ENCODE data around the gene PIP4K2B. TPM values are rescaled to one million over a fixed set of nuclear protein-coding genes. Genes with fewer than 3 reads are reported as not detected.

The PIP4K2B gene
- total and polyA plus RNA-seq, 2 of the 8 experiments (the other 6 are each of a cell fraction or from before 2014, with no cell fraction given) = 21.5 to 57.8 TPM

- H3K36me3 ChIP-seq (ENCODE audit: control insufficient read depth in 2 of 4, insufficient read depth in 4 of 4, low read length in 3 of 4) = peaks cover 2 to 27% (median 17%) of the 10 kb centered on the region in 4 experiments; a peak in 5 of 8 replicates
- H2AFZ ChIP-seq (ENCODE audit: low read length) = no peak overlapping the region
- H2BK120ac ChIP-seq (replicated peaks; ENCODE audit: low read depth, low read length) = no peak overlapping the region
- H4K91ac ChIP-seq (replicated peaks; ENCODE audit: insufficient read length, low read length) = no peak overlapping the region
- H3K23me2 ChIP-seq (ENCODE audit: low read depth, low read length) = peaks cover 4% of the 10 kb centered on the region
- FAIRE-seq (no peak), DNase-seq (ENCODE audit: low read depth in 1 of 2, low spot score in 2 of 2) (no peak)
- H3K18ac ChIP-seq (ENCODE audit: extremely low read depth, low read length) = no peak overlapping the region
- H3K27ac ChIP-seq (ENCODE audit: low read depth, low read length) = no peak overlapping the region
- no peak overlapping the region for H2BK5ac ChIP-seq (ENCODE audit: low read depth, low read length)
- 26% methylated on average over 14 of the region's 14 CpGs; no CpG with 5 or more reads in 1 of the 2 experiments for WGBS, 2 experiments (ENCODE audit: extremely low coverage in 1 of 2, insufficient coverage in 1 of 2, insufficient read length in 1 of 2, insufficient replicate concordance in 2 of 2, low coverage in 1 of 2, low lambda C conversion rate in 2 of 2, missing lambda C conversion rate in 1 of 2)
- H3K4me3 ChIP-seq (ENCODE audit: extremely low read depth in 1 of 4, insufficient read depth in 2 of 4, low read depth in 3 of 4, low read length in 4 of 4) = peak overlapping the region; percentile 75 to 90 (median 78)
- no peak overlapping the region for H3K9ac ChIP-seq (replicated peaks in 1 of 4; ENCODE audit: extremely low read depth in 1 of 4, low read depth in 3 of 4, low read length in 3 of 4)
- H3K4me2 ChIP-seq (ENCODE audit: insufficient read depth in 1 of 2, low read depth in 2 of 2, low read length in 2 of 2) = peak overlapping the region; percentile 38 to 69
- no peak overlapping the region for H2BK12ac ChIP-seq (ENCODE audit: low read depth, low read length)
- no peak overlapping the region for H3K56ac ChIP-seq (replicated peaks; ENCODE audit: insufficient read length, low read depth, low read length)
- peaks cover 4 to 18% of the 10 kb centered on the region in 2 experiments for H4K20me1 ChIP-seq (replicated peaks in 1 of 2; ENCODE audit: control insufficient read depth in 1 of 2, insufficient read depth in 2 of 2, low read length in 2 of 2)
- H4K8ac ChIP-seq (ENCODE audit: extremely low read depth, insufficient read depth, low read length) = no peak overlapping the region
- no peak overlapping the region for H4K5ac ChIP-seq (ENCODE audit: insufficient read length, low read depth, low read length)
- no peak overlapping the region for H3K23ac ChIP-seq (ENCODE audit: insufficient read length)
- no peaks in the 10 kb centered on the region for H3K9me3 ChIP-seq (ENCODE audit: insufficient read depth in 2 of 2, low read depth in 1 of 2, low read length in 1 of 2)
- H3K14ac ChIP-seq (ENCODE audit: insufficient read length) = no peak overlapping the region
- no peak for TF ChIP-seq SUZ12 (IDR thresholded peaks at IDR 0.05; ENCODE audit: low read length)
- no peak for TF ChIP-seq EZH2 (IDR thresholded peaks at IDR 0.05; ENCODE audit: low read depth, low read length, severe bottlenecking)
- TF ChIP-seq BACH1 (IDR thresholded peaks at IDR 0.05; ENCODE audit: low read length) = no peak
- no peak for TF ChIP-seq RFX5 (IDR thresholded peaks at IDR 0.05; ENCODE audit: borderline replicate concordance, low read depth, low read length)
- no peak for TF ChIP-seq JUN (IDR thresholded peaks at IDR 0.05; ENCODE audit: low read depth, low read length)
- TF ChIP-seq KDM1A (IDR thresholded peaks at IDR 0.05; ENCODE audit: borderline replicate concordance, low read length) = no peak; the same call in 1 of the 2 replicates
- no peak for TF ChIP-seq CTCF (IDR thresholded peaks at IDR 0.05; ENCODE audit: control extremely low read depth in 1 of 3, insufficient read depth in 1 of 3, low read depth in 1 of 3, low read length in 3 of 3)
- TF ChIP-seq TAF1 (IDR thresholded peaks at IDR 0.05; ENCODE audit: low read depth, low read length) = no peak
- TF ChIP-seq MAFK (IDR thresholded peaks at IDR 0.05; ENCODE audit: low read depth, low read length) = no peak
- H3K79me2 ChIP-seq (ENCODE audit: control insufficient read depth in 1 of 2, insufficient read depth in 2 of 2, low read length in 2 of 2) = peaks cover 16 to 37% of the 10 kb centered on the region in 2 experiments
- H3K27me3 ChIP-seq (replicated peaks in 1 of 4; ENCODE audit: control insufficient read depth in 3 of 4, extremely low read depth in 1 of 4, insufficient read depth in 3 of 4, low read length in 3 of 4) = no peaks in the 10 kb centered on the region
- ChIA-PET CTCF (ENCODE audit: partially characterized antibody) (interaction anchor here (1.0 to 1.1 kb wide), 3 partner anchors 13 to 124 kb away, joined by 3 to 4 read pairs (median 4); no protein-coding TSS in a partner anchor), POLR2A (ENCODE audit: partially characterized antibody) (interaction anchor here (0.6 to 3.6 kb wide), 18 partner anchors 9 to 292 kb away, joined by 3 to 16 read pairs (median 3); partner anchors contain the start of genes CWC25 and FBXO47)
- no peak overlapping the region for H3K4ac ChIP-seq (replicated peaks; ENCODE audit: insufficient read length, low read depth, low read length)
- H2BK20ac ChIP-seq (ENCODE audit: low read length) = no peak overlapping the region
- peaks cover 5 to 8% (median 5%) of the 10 kb centered on the region in 4 experiments; a peak in 4 of 7 replicates for H3K4me1 ChIP-seq (replicated peaks in 1 of 4; ENCODE audit: control insufficient read depth in 3 of 4, insufficient read depth in 4 of 4, low read length in 3 of 4)
- H2BK15ac ChIP-seq (ENCODE audit: low read length) = no peak overlapping the region
- H2AK5ac ChIP-seq (ENCODE audit: low read depth, low read length) = no peak overlapping the region
- peaks cover 25% of the 10 kb centered on the region for H3K79me1 ChIP-seq (ENCODE audit: low read depth, low read length)
Measured at GRCh38 chr17:38800237-38800760, 943 bp upstream of the PIP4K2B start.

Data from H1 (cell line).